GM12873 (cell line): ENCODE measurements around the gene SLC7A6.
A peak's percentile ranks its signal among the peaks of the same experiment; 100 is the strongest.

Experiments used
- TF ChIP-seq, protein P1 (sequence below): IDR thresholded peaks from 2 replicates; pipeline ENCODE4 v1.5.1; 2012; ENCODE audit warnings: low read depth, mild to moderate bottlenecking, moderate library complexity, low read length, control low read depth; ENCODE audit not compliant: insufficient read depth; ENCODE audit errors: missing control alignments

The SLC7A6 gene

DNA sequence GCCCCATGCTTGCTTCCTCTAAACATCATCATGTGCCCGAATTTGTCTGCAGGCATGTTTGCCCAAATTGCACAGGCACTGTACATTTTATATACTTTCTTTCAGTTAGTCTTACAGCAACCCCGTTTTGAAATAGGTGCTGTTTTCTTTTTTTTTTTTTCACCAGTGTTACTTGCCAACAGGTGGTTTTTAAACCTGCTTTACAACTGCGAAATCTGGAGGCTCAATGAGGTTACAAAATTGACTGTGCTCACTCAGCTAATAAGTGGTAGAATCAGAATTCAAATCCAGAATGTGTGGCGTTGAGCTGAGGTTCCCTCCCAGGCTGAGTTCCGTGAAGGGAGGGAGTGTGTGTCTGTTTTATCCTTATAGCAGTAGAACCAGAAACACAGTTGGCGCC lies 13.4 kb upstream of the SLC7A6 start:
- TF ChIP-seq, protein P1, sequence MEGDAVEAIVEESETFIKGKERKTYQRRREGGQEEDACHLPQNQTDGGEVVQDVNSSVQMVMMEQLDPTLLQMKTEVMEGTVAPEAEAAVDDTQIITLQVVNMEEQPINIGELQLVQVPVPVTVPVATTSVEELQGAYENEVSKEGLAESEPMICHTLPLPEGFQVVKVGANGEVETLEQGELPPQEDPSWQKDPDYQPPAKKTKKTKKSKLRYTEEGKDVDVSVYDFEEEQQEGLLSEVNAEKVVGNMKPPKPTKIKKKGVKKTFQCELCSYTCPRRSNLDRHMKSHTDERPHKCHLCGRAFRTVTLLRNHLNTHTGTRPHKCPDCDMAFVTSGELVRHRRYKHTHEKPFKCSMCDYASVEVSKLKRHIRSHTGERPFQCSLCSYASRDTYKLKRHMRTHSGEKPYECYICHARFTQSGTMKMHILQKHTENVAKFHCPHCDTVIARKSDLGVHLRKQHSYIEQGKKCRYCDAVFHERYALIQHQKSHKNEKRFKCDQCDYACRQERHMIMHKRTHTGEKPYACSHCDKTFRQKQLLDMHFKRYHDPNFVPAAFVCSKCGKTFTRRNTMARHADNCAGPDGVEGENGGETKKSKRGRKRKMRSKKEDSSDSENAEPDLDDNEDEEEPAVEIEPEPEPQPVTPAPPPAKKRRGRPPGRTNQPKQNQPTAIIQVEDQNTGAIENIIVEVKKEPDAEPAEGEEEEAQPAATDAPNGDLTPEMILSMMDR = no peak

DNA sequence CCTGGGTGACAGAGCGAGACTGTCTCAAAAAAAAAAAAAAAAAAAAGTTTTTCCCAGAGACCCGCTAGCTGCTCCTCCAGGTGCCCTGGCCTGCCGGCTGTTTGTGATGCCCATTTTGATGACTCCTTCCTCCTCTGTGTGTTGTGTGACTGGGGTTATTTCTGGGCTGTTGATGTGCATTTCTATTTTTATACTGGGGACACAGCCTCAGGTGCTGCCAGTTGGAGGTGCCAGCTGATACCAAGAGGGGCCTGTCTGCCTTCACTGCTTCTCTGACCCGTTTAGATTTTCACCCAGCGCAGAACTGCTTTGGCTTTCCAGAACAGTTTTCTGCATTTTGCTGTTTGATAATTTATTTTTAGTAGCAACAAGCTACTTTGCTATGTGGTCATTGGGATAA lies 12.5 kb upstream of the SLC7A6 start:
- TF ChIP-seq, protein P1 = no peak

DNA sequence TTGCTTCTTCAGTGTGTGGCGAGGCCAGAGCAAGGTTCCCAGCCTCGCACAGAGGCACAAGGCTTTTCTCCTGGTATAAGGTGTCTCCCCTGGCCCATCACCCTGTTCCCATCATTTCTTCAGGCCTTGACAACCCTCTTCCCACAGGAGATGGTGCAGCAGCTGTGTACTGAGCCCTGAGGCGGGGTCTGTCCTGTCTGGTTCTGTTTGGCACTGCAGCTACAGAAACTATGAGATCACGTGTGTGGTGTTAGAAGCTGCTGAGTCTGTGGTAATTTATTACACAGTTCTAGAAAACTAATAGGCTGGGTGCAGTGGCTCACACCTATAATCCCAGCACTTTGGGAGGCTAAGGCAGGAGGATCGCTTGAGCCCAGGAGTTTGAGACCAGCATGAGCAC lies 11.9 kb upstream of the SLC7A6 start:
- TF ChIP-seq, protein P1 = no peak

DNA sequence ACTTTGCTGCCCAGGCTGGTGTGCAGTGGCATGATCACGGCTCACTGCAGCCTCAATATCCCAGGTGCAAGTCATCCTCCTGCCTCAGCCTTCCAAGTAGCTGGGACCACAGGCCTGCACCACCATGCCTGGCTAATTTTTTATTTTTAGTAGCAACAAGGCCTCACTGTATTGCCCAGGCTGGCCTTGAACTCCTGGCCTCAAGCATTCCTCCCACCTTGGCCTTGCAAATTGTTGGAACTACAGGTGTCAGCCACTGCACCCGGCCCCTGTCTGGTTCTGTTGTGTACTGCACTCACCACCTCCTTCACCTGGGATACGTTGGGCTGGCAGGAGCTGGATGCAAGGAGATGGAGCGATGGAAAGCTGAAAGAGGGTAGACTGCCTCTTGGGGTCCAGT lies 10.6 kb upstream of the SLC7A6 start:
- TF ChIP-seq, protein P1 = no peak

DNA sequence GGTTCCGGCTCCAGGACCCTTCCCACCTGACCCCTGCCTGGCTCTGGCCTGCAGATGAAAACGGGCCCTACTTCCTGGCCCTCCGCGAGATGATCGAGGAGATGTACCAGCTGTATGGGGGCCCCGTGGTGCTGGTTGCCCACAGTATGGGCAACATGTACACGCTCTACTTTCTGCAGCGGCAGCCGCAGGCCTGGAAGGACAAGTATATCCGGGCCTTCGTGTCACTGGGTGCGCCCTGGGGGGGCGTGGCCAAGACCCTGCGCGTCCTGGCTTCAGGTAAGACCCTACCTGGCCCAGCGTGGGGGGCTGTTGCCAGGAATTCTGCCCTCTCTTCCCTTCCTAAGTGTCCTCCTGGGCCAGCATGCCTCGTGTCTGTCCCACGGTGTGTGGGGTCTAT lies 8.6 kb upstream of the SLC7A6 start:
- TF ChIP-seq, protein P1 = no peak

DNA sequence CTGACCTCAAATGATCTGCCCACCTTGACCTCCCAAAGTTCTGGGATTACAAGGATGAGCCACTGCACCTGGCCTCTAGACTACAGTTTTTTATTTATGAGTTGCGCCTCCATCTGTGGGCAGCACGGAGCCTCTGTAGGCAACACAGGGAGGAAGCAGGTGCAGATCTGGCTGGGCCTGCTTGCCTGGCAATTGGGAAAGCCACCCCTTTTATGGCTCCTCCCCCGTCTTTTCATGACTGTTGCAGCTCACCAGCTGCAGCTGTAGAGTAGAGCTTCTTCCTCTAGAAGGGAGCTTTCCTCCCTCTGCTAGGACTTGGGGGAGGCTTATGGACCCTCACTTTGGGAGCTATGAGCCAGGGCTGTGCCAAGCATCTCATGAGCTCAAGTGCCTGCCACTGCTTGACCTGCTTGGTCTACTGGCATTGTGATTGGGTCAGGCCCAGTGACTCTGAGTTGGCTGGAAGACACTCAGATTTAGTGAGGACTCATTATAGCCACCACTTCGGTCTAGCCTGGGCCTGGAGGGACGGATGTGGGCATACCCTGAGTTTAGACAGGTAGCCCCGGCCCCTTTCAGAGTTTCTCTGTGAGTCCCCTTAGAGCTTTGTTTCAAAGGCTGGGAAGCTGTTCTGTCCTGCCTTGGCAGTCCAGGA lies 6.9 kb upstream of the SLC7A6 start:
- TF ChIP-seq, protein P1 = peak; percentile 2

DNA sequence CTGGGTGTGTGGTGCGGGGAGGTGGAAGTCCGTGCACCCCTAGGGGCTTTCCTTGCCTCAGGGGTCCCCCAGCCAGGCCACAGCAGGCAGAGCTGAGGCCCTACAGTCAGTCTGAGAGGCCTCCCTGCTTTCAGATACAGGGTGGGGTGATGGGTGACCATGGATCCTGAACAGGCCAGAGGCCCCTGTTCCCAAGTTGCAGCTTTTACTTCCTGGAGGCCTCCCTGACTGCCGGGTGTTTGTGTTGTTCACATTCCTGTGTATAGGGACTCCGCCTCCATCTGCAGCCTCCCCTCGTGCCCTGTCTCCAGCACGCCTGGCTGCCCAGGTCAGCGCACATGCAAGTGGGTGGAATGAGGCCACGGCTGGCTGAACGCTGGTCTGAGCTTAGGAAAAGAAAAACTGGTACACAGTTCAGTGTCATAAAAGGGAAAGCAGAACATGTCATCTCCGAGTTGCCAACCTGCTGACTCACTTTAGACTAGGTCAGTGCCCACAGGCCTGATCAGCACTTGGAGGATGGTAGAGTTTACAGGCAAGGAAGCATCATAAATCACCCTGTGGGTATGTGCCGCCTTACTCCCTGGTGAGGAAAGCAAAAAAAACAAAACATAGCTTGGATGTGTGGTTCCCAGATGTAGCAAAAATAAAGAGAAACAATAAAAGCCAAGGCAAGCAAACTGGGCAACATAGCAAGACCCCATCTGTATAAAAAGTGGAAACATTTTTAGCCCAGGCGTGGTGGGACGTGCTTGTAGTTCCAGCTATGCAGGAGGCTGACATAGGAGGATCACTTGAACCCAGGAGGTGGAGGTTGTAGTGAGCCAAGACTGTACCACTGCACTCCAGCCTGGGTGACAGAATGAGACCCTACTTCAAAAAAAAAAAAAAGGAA lies 6.2 kb upstream of the SLC7A6 start:
- TF ChIP-seq, protein P1 = no peak
